CD14-positive monocyte (primary cell): ENCODE data around the gene SLC25A21. TPM values are rescaled to one million over a fixed set of nuclear protein-coding genes. Genes with fewer than 3 reads are reported as not detected.

Experiments used
- DNase-seq, 3 donors: peaks; one replicate each; pipeline ENCODE4 v3.0.0-alpha.2; 2011 to 2022
- H2AFZ ChIP-seq: 2 replicates; pipeline ENCODE4 v1.6.0; 2012; ENCODE audit warnings: mild to moderate bottlenecking, low read depth, low read length, inconsistent platforms; ENCODE audit not compliant: insufficient read depth, poor library complexity, severe bottlenecking
- H3K27ac ChIP-seq, 2 donors: 1 replicate in 1 of 2; 2 replicates in 1 of 2; pipeline ENCODE4 v1.5.1; 2012 to 2013; ENCODE audit warnings: low read length in 2 of 2, control low read depth in 1 of 2, inconsistent platforms in 1 of 2, low read depth in 1 of 2, mild to moderate bottlenecking in 1 of 2
- H3K27me3 ChIP-seq, 2 donors: one replicate each; pipeline versions ENCODE4 v1.6.0 to v1.6.1; 2011 to 2013; ENCODE audit warnings: low read length in 2 of 2; ENCODE audit not compliant: control insufficient read depth in 2 of 2, insufficient read depth in 2 of 2
- H3K36me3 ChIP-seq, 2 donors: replicated peaks in 1 of 2; 1 replicate in 1 of 2; 2 replicates in 1 of 2; pipeline versions ENCODE4 v1.5.1 to v1.6.1; 2012 to 2013; ENCODE audit warnings: low read length in 2 of 2, control low read depth in 1 of 2, inconsistent platforms in 1 of 2, mild to moderate bottlenecking in 1 of 2; ENCODE audit not compliant: insufficient read depth in 2 of 2, control insufficient read depth in 1 of 2
- H3K4me1 ChIP-seq, 2 donors: 1 replicate in 1 of 2; 2 replicates in 1 of 2; pipeline versions ENCODE4 v1.5.1 to v1.6.1; 2012 to 2013; ENCODE audit warnings: low read length in 2 of 2, control low read depth in 1 of 2, inconsistent platforms in 1 of 2, mild to moderate bottlenecking in 1 of 2, moderate library complexity in 1 of 2; ENCODE audit not compliant: insufficient read depth in 2 of 2, control insufficient read depth in 1 of 2
- H3K4me2 ChIP-seq: replicated peaks from 2 replicates; pipeline ENCODE3; 2012; ENCODE audit warnings: low read length, moderate library complexity, mild to moderate bottlenecking; ENCODE audit not compliant: poor library complexity, severe bottlenecking; ENCODE audit errors: extremely low read depth
- H3K4me3 ChIP-seq, 3 experiments: fragments of 200-600 bp in 1 of 3; sonication (generic) in 1 of 3; replicated peaks in 1 of 3; 1 replicate in 2 of 3; 2 replicates in 1 of 3; pipeline ENCODE4 v1.5.1; 2011 to 2013; ENCODE audit warnings: low read length in 3 of 3, mild to moderate bottlenecking in 3 of 3, control low read depth in 2 of 3, low read depth in 2 of 3, inconsistent platforms in 1 of 3, moderate library complexity in 1 of 3
- H3K79me2 ChIP-seq: 2 replicates; pipeline ENCODE4 v1.6.0; 2012; ENCODE audit warnings: mild to moderate bottlenecking, control low read depth, inconsistent platforms, low read length, moderate library complexity; ENCODE audit not compliant: insufficient read depth
- H3K9ac ChIP-seq: 2 replicates; pipeline ENCODE4 v1.6.0; 2017; ENCODE audit warnings: low read length, mild to moderate bottlenecking; ENCODE audit not compliant: insufficient read depth, poor library complexity, severe bottlenecking
- H3K9me3 ChIP-seq, 2 donors: replicated peaks in 1 of 2; 1 replicate in 1 of 2; 2 replicates in 1 of 2; pipeline versions ENCODE4 v1.5.1 to v1.6.1; 2012 to 2013; ENCODE audit warnings: low read length in 2 of 2, control low read depth in 1 of 2; ENCODE audit not compliant: control insufficient read depth in 1 of 2, insufficient read depth in 1 of 2
- H4K20me1 ChIP-seq: 2 replicates; pipeline ENCODE4 v1.6.0; 2012; ENCODE audit warnings: mild to moderate bottlenecking, low read length, control low read depth, moderate library complexity; ENCODE audit not compliant: insufficient read depth
- H3K27ac Mint-ChIP-seq, 7 donors: one replicate each; pipeline ENCODE4 v1.8.0; 2020; ENCODE audit warnings: mild to moderate bottlenecking in 7 of 7, mixed read lengths in 7 of 7, moderate library complexity in 6 of 7, inconsistent platforms in 2 of 7
- H3K27me3 Mint-ChIP-seq, 3 donors: one replicate each; pipeline ENCODE4 v1.8.0; 2021 to 2022; ENCODE audit warnings: low read depth in 3 of 3, mild to moderate bottlenecking in 3 of 3, mixed read lengths in 3 of 3, moderate library complexity in 3 of 3, inconsistent platforms in 1 of 3
- H3K36me3 Mint-ChIP-seq, 2 donors: one replicate each; pipeline ENCODE4 v1.8.0; 2020; ENCODE audit warnings: mixed read lengths in 2 of 2, inconsistent platforms in 1 of 2, mild to moderate bottlenecking in 1 of 2
- H3K4me1 Mint-ChIP-seq: one replicate; pipeline ENCODE4 v1.8.0; 2020; ENCODE audit warnings: mild to moderate bottlenecking, mixed read lengths
- H3K4me3 Mint-ChIP-seq, 2 donors: one replicate each; pipeline ENCODE4 v1.8.0; 2020; ENCODE audit warnings: mild to moderate bottlenecking in 2 of 2, mixed read lengths in 2 of 2, moderate library complexity in 1 of 2
- H3K9me3 Mint-ChIP-seq, 7 donors: one replicate each; pipeline ENCODE4 v1.8.0; 2020 to 2022; ENCODE audit warnings: mixed read lengths in 7 of 7, mild to moderate bottlenecking in 6 of 7, moderate library complexity in 6 of 7, inconsistent platforms in 2 of 7
- CTCF ChIP-seq: fragments of 200-600 bp; IDR thresholded peaks from one replicate; pipeline ENCODE4 v1.8.0; 2022; ENCODE audit warnings: antibody characterized with exemption, mild to moderate bottlenecking
- WGBS: methylation state at CpG from one replicate; pipeline ENCODE4 v1.1.5; 2013; ENCODE audit warnings: missing lambda C conversion rate; ENCODE audit not compliant: insufficient coverage; 5-methylcytosine and 5-hydroxymethylcytosine counted together
- intact Hi-C, 2 donors: fragments of 100-400 bp; cut with micrococcal nuclease; formaldehyde crosslinking; loops; one replicate each; pipeline versions ENCODE4 v1.15.0 to v1.15.1; 2023
- polyA plus RNA-seq, 3 donors: library from polyadenylated mRNA; depleted of rRNA in 1 of 3; unstranded in 2 of 3; stranded (reverse) in 1 of 3; fragments of 300-500 nt in 2 of 3; fragments of >200 nt in 1 of 3; fragmentation: Illumina TruSeq in 2 of 3; gene quantifications; 1 replicate in 2 of 3; 2 replicates in 1 of 3; pipeline ENCODE4 v1.2.3, GENCODE V29; 2012 to 2021

The SLC25A21 gene
- polyA plus RNA-seq, 3 donors, result not detected

- peaks cover 0 to 7% of the 10 kb centered on the region in 2 donors for H3K9me3 ChIP-seq
- no peak overlapping the region for H3K4me3 Mint-ChIP-seq
- WGBS, result no CpG with 5 or more reads among the region's 2 CpGs
Observed at GRCh38 chr14:37098132-37098531, 74.3 kb downstream of the SLC25A21 start.

GRCh38 chr14:37094502-37094901 is 77.9 kb downstream of the SLC25A21 start:
- no peaks in the 10 kb centered on the region for H3K36me3 ChIP-seq
- no CpG with 5 or more reads among the region's 2 CpGs for WGBS
- no peak for TF ChIP-seq CTCF
- H3K27me3 ChIP-seq, result no peaks in the 10 kb centered on the region
- intact Hi-C loops, result no loop called here
- peaks cover 0 to 6% (median 2%) of the 10 kb centered on the region in 7 donors for H3K9me3 Mint-ChIP-seq
- no peak for DNase-seq
- no peak overlapping the region for H3K27ac ChIP-seq
- no peaks in the 10 kb centered on the region for H3K79me2 ChIP-seq
- H3K4me1 ChIP-seq, result no peaks in the 10 kb centered on the region
- no peak overlapping the region for H3K4me3 Mint-ChIP-seq
- H2AFZ ChIP-seq, result no peak overlapping the region
- no peak overlapping the region for H3K4me2 ChIP-seq
- no peak overlapping the region for H3K27ac Mint-ChIP-seq
- no peaks in the 10 kb centered on the region for H3K36me3 Mint-ChIP-seq
- H4K20me1 ChIP-seq, result no peaks in the 10 kb centered on the region
- H3K9ac ChIP-seq, result no peak overlapping the region
- H3K4me3 ChIP-seq, result no peak overlapping the region
- peaks cover 0 to 2% (median 0%) of the 10 kb centered on the region in 3 donors for H3K27me3 Mint-ChIP-seq
- peaks cover 0 to 4% of the 10 kb centered on the region in 2 donors for H3K9me3 ChIP-seq
- H3K4me1 Mint-ChIP-seq, result no peaks in the 10 kb centered on the region

More at GRCh38 chr14:37098132-37098531, 74.3 kb downstream of the SLC25A21 start:
- Mint-ChIP-seq H3K4me1 (no peaks in the 10 kb centered on the region), H3K9me3 (peaks cover 0 to 7% (median 2%) of the 10 kb centered on the region in 7 donors), H3K27me3 (peaks cover 0 to 2% (median 0%) of the 10 kb centered on the region in 3 donors), H3K27ac (no peak overlapping the region), H3K36me3 (no peaks in the 10 kb centered on the region)
- H3K27ac ChIP-seq, result no peak overlapping the region
- no peak overlapping the region for H3K4me3 ChIP-seq
- no peak overlapping the region for H3K9ac ChIP-seq
- H3K36me3 ChIP-seq, result no peaks in the 10 kb centered on the region
- no peak for TF ChIP-seq CTCF
- H3K4me1 ChIP-seq, result no peaks in the 10 kb centered on the region
- no peak for DNase-seq
- intact Hi-C loops, result no loop called here
- H3K79me2 ChIP-seq, result no peaks in the 10 kb centered on the region
- no peak overlapping the region for H2AFZ ChIP-seq
- H3K4me2 ChIP-seq, result no peak overlapping the region
- H3K27me3 ChIP-seq, result no peaks in the 10 kb centered on the region
- H4K20me1 ChIP-seq, result no peaks in the 10 kb centered on the region
